ENCODE results near the gene ACAP1.

DNA sequence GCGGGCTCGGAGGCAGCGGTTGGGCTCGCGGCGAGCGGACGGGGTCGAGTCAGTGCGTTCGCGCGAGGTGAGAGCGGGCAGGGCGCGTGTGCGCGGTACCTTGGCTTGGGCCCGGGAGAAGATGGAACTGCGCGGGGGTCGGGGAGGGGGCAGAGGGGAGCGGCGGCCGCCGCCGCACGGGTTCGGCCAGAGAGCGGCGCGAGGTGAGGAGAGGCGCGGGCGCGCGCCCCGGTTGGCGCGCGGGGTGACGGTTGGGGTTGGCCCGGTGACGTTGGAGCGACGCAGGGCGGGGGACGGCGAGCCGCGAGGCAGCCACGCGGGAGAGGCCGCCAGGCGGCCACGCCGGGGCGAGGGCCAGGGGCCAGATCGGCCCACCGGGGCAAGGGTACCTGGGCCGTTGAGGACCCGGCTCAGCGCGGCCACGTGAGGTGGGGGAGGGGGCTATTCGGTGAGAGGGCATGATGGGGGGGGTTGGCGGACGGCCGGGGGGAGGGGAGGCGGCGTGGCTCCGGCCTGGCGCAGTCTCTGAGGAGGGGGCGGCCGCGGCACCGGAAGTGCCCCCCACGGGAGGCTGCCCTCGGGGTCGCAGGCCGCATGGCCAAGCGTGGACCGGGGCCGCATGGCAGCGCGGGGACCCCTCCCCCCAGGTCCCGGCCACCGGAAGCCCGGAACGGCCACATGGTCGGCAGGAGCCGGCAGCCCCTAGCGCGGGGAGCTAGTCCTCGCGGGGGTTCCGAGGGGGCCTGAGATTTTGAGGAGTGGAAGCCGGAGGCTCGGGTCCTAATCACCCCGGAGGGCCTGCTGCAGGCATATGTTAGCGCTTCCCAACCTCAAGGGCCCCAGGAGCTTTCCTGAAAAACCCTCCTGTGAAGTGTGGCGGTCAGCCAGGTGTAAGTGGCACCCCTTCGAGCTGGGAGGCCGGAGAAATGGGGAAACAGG, 28.4 kb upstream of the ACAP1 start:
- TF ChIP-seq L3MBTL2 (conservative IDR thresholded peaks at IDR 0.05) (peak; percentile 53), CTBP1 (IDR thresholded peaks at IDR 0.05; ENCODE audit: borderline replicate concordance) (no peak), ZNF384 (IDR thresholded peaks at IDR 0.05) (no peak), SP1 (IDR thresholded peaks at IDR 0.05) (no peak)

Data from HEK293T (cell line).